ENCODE data around the gene CERS1. TPM values are rescaled to one million over a fixed set of nuclear protein-coding genes. Genes with fewer than 3 reads are reported as not detected.
A peak's percentile ranks its signal among the peaks of the same experiment; 100 is the strongest.
"Not testable (repeated sequence)": the region's sequence is repeated elsewhere in the genome, so short reads cannot be mapped to it uniquely, and the experiment has no call there.

Gene CERS1
- total RNA-seq, 1 donor, result 1.3 TPM

- TF ChIP-seq, protein P1, sequence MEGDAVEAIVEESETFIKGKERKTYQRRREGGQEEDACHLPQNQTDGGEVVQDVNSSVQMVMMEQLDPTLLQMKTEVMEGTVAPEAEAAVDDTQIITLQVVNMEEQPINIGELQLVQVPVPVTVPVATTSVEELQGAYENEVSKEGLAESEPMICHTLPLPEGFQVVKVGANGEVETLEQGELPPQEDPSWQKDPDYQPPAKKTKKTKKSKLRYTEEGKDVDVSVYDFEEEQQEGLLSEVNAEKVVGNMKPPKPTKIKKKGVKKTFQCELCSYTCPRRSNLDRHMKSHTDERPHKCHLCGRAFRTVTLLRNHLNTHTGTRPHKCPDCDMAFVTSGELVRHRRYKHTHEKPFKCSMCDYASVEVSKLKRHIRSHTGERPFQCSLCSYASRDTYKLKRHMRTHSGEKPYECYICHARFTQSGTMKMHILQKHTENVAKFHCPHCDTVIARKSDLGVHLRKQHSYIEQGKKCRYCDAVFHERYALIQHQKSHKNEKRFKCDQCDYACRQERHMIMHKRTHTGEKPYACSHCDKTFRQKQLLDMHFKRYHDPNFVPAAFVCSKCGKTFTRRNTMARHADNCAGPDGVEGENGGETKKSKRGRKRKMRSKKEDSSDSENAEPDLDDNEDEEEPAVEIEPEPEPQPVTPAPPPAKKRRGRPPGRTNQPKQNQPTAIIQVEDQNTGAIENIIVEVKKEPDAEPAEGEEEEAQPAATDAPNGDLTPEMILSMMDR (IDR thresholded peaks at IDR 0.05; ENCODE audit: insufficient read depth, low read depth, low read length), result no peak
- peak within 1 kb of the TSS; percentile 95 for H3K4me3 ChIP-seq (ENCODE audit: low read depth, low read length)
- peak; percentile 100 for DNase-seq (ENCODE audit: low read depth)
Observed at GRCh38 chr19:18919086-18919899, 23.3 kb upstream of the CERS1 start, which contains the start of the genes COPE and DDX49. COPE (minus strand) TSS chr19:18919387; CDS start chr19:18919348, 39 bp downstream. DDX49 (plus strand) TSS chr19:18919715; CDS start chr19:18919742, 27 bp downstream.

DNA sequence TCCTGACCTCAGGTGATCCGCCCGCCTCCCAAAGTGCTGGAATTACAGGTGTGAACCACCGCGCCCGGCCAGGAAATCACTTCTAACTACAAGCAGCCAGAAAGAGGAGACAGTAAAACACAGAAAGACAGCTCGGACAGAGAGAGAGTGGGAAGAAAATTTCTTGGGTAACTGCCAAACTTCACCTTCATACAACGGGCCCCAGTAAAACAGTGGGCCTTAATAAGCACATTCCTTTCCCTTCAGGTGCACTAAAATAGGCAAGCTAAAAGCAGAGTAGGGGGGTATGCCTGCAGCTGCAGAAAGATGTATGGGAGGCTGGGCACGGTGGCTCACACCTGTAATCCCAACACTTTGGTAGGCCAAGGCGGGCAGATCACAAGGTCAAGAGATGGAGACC lies 21.6 kb upstream of the CERS1 start:
- not testable (repeated sequence) for DNase-seq (ENCODE audit: low read depth)
- peak overlapping the region; percentile 91 for H3K4me3 ChIP-seq (ENCODE audit: low read depth, low read length)

DNA sequence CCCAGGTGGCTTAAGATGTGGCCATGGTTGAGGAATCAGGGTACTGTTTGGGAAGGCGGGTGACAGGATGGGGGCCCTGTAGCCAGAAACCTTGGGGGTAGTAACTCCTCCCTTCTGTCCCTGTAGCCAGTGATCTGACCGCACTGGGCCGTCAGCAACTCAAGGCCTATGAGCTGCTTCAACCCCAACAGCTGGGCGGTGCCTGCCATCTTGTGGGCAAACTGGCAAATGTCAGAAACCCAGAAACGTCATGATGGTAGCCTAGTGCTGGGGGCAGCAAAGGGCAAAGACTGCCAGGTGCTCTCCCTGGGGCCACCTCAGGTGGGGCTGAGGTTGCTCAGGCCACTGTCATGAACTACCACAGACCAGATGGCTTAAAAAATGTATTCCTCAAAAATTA lies 19.7 kb upstream of the CERS1 start:
- TF ChIP-seq, protein P1 (IDR thresholded peaks at IDR 0.05; ENCODE audit: insufficient read depth, low read depth, low read length), result peak; percentile 23
- DNase-seq (ENCODE audit: low read depth), result peak; percentile 33

GRCh38 chr19:18913466-18913865 lies 17.5 kb upstream of the CERS1 start:
- TF ChIP-seq, protein P1 (IDR thresholded peaks at IDR 0.05; ENCODE audit: insufficient read depth, low read depth, low read length), result no peak
- H3K4me3 ChIP-seq (ENCODE audit: low read depth, low read length), result no peak overlapping the region
- DNase-seq (ENCODE audit: low read depth), result no peak

More for the DNA sequence above, 19.7 kb upstream of the CERS1 start:
- H3K4me3 ChIP-seq (ENCODE audit: low read depth, low read length), result no peak overlapping the region

DNA sequence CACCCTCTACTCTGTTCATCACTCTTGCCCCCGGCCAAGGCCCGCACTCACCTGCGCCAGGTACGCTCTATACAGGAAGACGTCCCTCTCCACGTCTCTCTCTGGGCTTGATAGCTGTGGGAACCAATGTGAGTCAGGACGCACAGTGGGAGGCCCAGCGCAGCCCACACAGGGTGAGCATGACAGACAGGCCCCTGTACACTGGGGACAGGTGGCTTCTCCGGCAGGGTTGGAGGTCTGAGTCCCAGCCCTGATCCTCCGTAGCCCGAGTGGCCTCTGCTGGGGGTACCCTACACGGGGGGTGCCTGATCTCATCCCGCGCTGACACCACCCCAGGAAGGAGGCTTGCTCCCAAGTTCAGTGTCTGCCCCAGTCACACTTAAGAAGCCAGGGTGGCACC lies 17.0 kb upstream of the CERS1 start:
- H3K4me3 ChIP-seq (ENCODE audit: low read depth, low read length), result no peak overlapping the region
- DNase-seq (ENCODE audit: low read depth), result no peak
- TF ChIP-seq, protein P1 (IDR thresholded peaks at IDR 0.05; ENCODE audit: insufficient read depth, low read depth, low read length), result no peak

GRCh38 chr19:18910801-18911436 lies 15.0 kb upstream of the CERS1 start:
- H3K4me3 ChIP-seq (ENCODE audit: low read depth, low read length), result no peak overlapping the region
- no peak for DNase-seq (ENCODE audit: low read depth)
- TF ChIP-seq, protein P1 (IDR thresholded peaks at IDR 0.05; ENCODE audit: insufficient read depth, low read depth, low read length), result no peak

GRCh38 chr19:18910010-18910409 lies 14.1 kb upstream of the CERS1 start:
- no peak for DNase-seq (ENCODE audit: low read depth)
- TF ChIP-seq, protein P1 (IDR thresholded peaks at IDR 0.05; ENCODE audit: insufficient read depth, low read depth, low read length), result no peak
- no peak overlapping the region for H3K4me3 ChIP-seq (ENCODE audit: low read depth, low read length)
